GM08714 (cell line): ENCODE measurements around the gene SPINT2.
A peak's percentile ranks its signal among the peaks of the same experiment; 100 is the strongest.
"Not testable (repeated sequence)": the region's sequence is repeated elsewhere in the genome, so short reads cannot be mapped to it uniquely, and the experiment has no call there.

ENCODE experiments used
- H3K4me3 ChIP-seq: fragments of 200-500 bp; sonication (Bioruptor generic); 2 replicates; pipeline ENCODE4 v1.5.1; 2014; ENCODE audit warnings: mild to moderate bottlenecking, low read length, inconsistent platforms
- ZNF274 ChIP-seq: IDR thresholded peaks from 2 replicates; pipeline ENCODE4 v1.6.1; 2012; ENCODE audit warnings: mild to moderate bottlenecking, low read depth, low read length

Gene SPINT2

GRCh38 chr19:38320969-38321339, 56.6 kb downstream of the SPINT2 start:
- TF ChIP-seq ZNF274 = no peak
- H3K4me3 ChIP-seq = no peak overlapping the region

GRCh38 chr19:38321646-38322196, 57.3 kb downstream of the SPINT2 start:
- H3K4me3 ChIP-seq = no peak overlapping the region
- TF ChIP-seq ZNF274 = no peak

GRCh38 chr19:38323291-38323690, 58.9 kb downstream of the SPINT2 start:
- H3K4me3 ChIP-seq = no peak overlapping the region
- TF ChIP-seq ZNF274 = no peak

- H3K4me3 ChIP-seq = no peak overlapping the region
- TF ChIP-seq ZNF274 = no peak
Measured at GRCh38 chr19:38324431-38324830, 60.1 kb downstream of the SPINT2 start.

- no peak for TF ChIP-seq ZNF274
- H3K4me3 ChIP-seq = no peak overlapping the region
Measured at GRCh38 chr19:38326591-38326990, 62.2 kb downstream of the SPINT2 start.

- no peak for TF ChIP-seq ZNF274
- no peak overlapping the region for H3K4me3 ChIP-seq
Measured at GRCh38 chr19:38329651-38330050, 65.3 kb downstream of the SPINT2 start.

GRCh38 chr19:38331728-38332127, 67.4 kb downstream of the SPINT2 start:
- no peak for TF ChIP-seq ZNF274
- no peak overlapping the region for H3K4me3 ChIP-seq

GRCh38 chr19:38333245-38333644, 68.9 kb downstream of the SPINT2 start:
- no peak overlapping the region for H3K4me3 ChIP-seq
- no peak for TF ChIP-seq ZNF274

GRCh38 chr19:38335949-38336637, 71.7 kb downstream of the SPINT2 start:
- no peak for TF ChIP-seq ZNF274
- H3K4me3 ChIP-seq = peak overlapping the region; percentile 87

- TF ChIP-seq ZNF274 = no peak
- H3K4me3 ChIP-seq = peak overlapping the region; percentile 87
Measured at GRCh38 chr19:38336638-38337359, 72.4 kb downstream of the SPINT2 start.

- no peak for TF ChIP-seq ZNF274
- peak overlapping the region; percentile 21; the same call in 1 of the 2 replicates for H3K4me3 ChIP-seq
Measured at GRCh38 chr19:38337360-38337653, 72.9 kb downstream of the SPINT2 start.

- H3K4me3 ChIP-seq = not testable (repeated sequence)
Measured at GRCh38 chr19:38339011-38339410, 74.6 kb downstream of the SPINT2 start.

GRCh38 chr19:38340927-38341326, 76.6 kb downstream of the SPINT2 start:
- H3K4me3 ChIP-seq = no peak overlapping the region
- no peak for TF ChIP-seq ZNF274
